Activated T-cell treated with anti-CD3 and anti-CD28 coated beads, Interleukin-2, amount 50 U/mL, for 4 hours (primary cell): ENCODE results near the gene CRIM1. TPM values are rescaled to one million over a fixed set of nuclear protein-coding genes. Genes with fewer than 3 reads are reported as not detected.

Experiments used
- ATAC-seq, 2 donors: fragments of 200-7000 bp; cut with Tn5 transposase; one replicate each; pipeline ENCODE4 v1.10.0; 2021
- DNase-seq: peaks from one replicate; pipeline ENCODE4 v3.0.0-alpha.2; 2020
- H3K27me3 Mint-ChIP-seq: one replicate; pipeline ENCODE4 v1.8.0; 2021; ENCODE audit warnings: low read depth, mixed read lengths
- H3K36me3 Mint-ChIP-seq: one replicate; pipeline ENCODE4 v1.8.0; 2022; ENCODE audit warnings: mixed read lengths; ENCODE audit not compliant: insufficient read depth
- H3K4me1 Mint-ChIP-seq: one replicate; pipeline ENCODE4 v1.8.0; 2021; ENCODE audit warnings: low read depth, mixed read lengths
- H3K4me3 Mint-ChIP-seq: one replicate; pipeline ENCODE4 v1.8.0; 2021; ENCODE audit warnings: mild to moderate bottlenecking, moderate library complexity, mixed read lengths
- H3K9me3 Mint-ChIP-seq: one replicate; pipeline ENCODE4 v1.8.0; 2021; ENCODE audit warnings: mixed read lengths
- total RNA-seq, 3 donors: library from RNA; stranded (reverse); gene quantifications; one replicate each; pipeline ENCODE4 v1.2.1, GENCODE V29; 2021

Gene CRIM1
- total RNA-seq, 3 donors from 2014 or later, result 17.9 to 23.8 (median 22.9) TPM

GRCh38 chr2:36466135-36466534 is 110.6 kb downstream of the CRIM1 start:
- no peak for ATAC-seq
- H3K9me3 Mint-ChIP-seq, result no peaks in the 10 kb centered on the region
- no peaks in the 10 kb centered on the region for H3K4me1 Mint-ChIP-seq
- DNase-seq, result no peak
- H3K36me3 Mint-ChIP-seq, result peaks cover 11% of the 10 kb centered on the region
- no peaks in the 10 kb centered on the region for H3K27me3 Mint-ChIP-seq
- H3K4me3 Mint-ChIP-seq, result no peak overlapping the region

DNA sequence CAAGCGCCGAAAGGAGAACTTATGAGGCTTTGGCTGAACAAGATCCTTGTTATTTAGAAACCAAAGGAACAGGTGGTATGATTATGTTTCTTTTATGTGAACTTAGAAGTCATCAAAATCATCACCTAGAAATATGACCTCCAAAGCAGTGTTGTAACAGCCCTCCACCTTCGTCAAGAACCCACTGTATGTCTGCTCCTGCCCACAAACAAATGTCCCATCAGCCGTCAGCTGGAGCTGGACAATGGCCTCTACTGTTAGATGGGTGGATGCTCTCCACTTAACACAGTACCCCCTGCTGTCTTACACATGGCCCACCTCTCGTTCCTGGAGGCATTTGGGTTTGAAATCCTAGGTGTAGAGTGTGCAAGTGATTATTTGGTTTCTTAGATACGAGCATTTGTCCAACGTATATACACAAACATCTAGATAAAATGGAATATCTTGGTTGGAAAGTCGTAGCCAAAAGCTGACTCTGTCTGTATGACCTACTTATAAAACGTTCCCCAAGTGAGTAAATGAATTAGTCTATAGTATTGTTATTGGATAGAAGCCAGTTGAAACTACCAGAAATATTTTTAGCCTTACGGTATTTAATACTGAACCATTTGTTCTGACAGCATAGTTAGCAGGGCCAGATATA is 113.0 kb downstream of the CRIM1 start:
- H3K27me3 Mint-ChIP-seq, result no peaks in the 10 kb centered on the region

DNA sequence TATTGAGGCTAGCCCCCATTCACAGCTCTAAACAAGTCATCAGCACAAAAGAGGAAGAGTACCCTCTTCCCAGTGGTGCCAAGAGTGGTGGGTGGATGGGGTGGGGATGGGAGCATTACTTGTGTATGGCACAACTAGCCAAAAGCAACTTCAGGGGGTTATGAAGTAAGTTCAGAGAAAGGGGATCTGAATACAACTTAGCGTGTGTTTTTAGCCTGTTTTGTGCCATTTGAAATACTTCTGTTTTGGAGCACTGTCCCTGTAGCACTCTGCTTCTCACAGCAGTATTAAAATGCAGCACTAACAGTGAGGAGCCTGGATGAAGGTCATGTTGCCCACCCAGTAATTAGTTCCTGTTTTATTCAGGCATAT is 113.5 kb downstream of the CRIM1 start:
- Mint-ChIP-seq H3K9me3 (peaks cover 10% of the 10 kb centered on the region), H3K4me1 (no peaks in the 10 kb centered on the region), H3K36me3 (peaks cover 11% of the 10 kb centered on the region), H3K4me3 (no peak overlapping the region), H3K27me3 (no peaks in the 10 kb centered on the region)
- DNase-seq (no peak), ATAC-seq (no peak)

More for the DNA sequence above, 113.0 kb downstream of the CRIM1 start:
- Mint-ChIP-seq H3K36me3 (peaks cover 11% of the 10 kb centered on the region), H3K4me1 (no peaks in the 10 kb centered on the region), H3K4me3 (no peak overlapping the region), H3K9me3 (peaks cover 6% of the 10 kb centered on the region)
- no peak for DNase-seq
- no peak for ATAC-seq

GRCh38 chr2:36469710-36470109 is 114.1 kb downstream of the CRIM1 start:
- Mint-ChIP-seq H3K4me1 (no peaks in the 10 kb centered on the region), H3K27me3 (no peaks in the 10 kb centered on the region), H3K4me3 (no peak overlapping the region), H3K36me3 (peaks cover 8% of the 10 kb centered on the region), H3K9me3 (peaks cover 14% of the 10 kb centered on the region)
- DNase-seq (no peak), ATAC-seq (no peak)

GRCh38 chr2:36473230-36473629 is 117.7 kb downstream of the CRIM1 start:
- no peaks in the 10 kb centered on the region for H3K4me1 Mint-ChIP-seq
- peaks cover 27% of the 10 kb centered on the region for H3K36me3 Mint-ChIP-seq
- ATAC-seq (no peak), DNase-seq (no peak)
- no peaks in the 10 kb centered on the region for H3K27me3 Mint-ChIP-seq
- H3K9me3 Mint-ChIP-seq, result peaks cover 45% of the 10 kb centered on the region
- no peak overlapping the region for H3K4me3 Mint-ChIP-seq

- Mint-ChIP-seq H3K36me3 (peaks cover 41% of the 10 kb centered on the region), H3K9me3 (peaks cover 45% of the 10 kb centered on the region), H3K27me3 (no peaks in the 10 kb centered on the region), H3K4me3 (no peak overlapping the region), H3K4me1 (no peaks in the 10 kb centered on the region)
- ATAC-seq, result no peak
- DNase-seq, result no peak
These were observed 120.8 kb downstream of the CRIM1 start for GRCh38 chr2:36476411-36476810.

GRCh38 chr2:36477315-36477714 is 121.7 kb downstream of the CRIM1 start:
- Mint-ChIP-seq H3K4me1 (no peaks in the 10 kb centered on the region), H3K36me3 (peaks cover 41% of the 10 kb centered on the region), H3K4me3 (no peak overlapping the region), H3K9me3 (peaks cover 45% of the 10 kb centered on the region), H3K27me3 (no peaks in the 10 kb centered on the region)
- DNase-seq, result no peak
- ATAC-seq, result no peak

DNA sequence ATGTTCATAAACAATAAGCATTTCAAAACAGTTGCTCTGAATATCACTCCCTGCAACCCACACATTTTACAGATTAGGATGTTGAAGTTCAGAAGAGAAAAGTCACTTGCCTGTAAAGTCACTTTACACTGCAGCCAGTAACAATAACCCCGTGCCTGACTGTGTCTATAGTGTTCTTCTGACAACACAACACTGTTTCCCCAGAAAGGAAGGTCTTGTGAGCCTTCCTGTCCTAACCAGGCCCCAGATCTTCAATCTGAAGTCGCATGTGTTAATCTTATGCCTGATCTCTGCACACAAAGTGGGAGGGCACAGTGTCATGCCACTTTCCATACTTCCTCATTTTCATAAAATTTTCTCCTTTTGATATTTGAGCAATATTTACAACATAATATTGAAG is 122.2 kb downstream of the CRIM1 start:
- ATAC-seq, result no peak
- Mint-ChIP-seq H3K27me3 (no peaks in the 10 kb centered on the region), H3K4me1 (no peaks in the 10 kb centered on the region), H3K4me3 (no peak overlapping the region), H3K9me3 (peaks cover 44% of the 10 kb centered on the region), H3K36me3 (peaks cover 41% of the 10 kb centered on the region)
- no peak for DNase-seq

DNA sequence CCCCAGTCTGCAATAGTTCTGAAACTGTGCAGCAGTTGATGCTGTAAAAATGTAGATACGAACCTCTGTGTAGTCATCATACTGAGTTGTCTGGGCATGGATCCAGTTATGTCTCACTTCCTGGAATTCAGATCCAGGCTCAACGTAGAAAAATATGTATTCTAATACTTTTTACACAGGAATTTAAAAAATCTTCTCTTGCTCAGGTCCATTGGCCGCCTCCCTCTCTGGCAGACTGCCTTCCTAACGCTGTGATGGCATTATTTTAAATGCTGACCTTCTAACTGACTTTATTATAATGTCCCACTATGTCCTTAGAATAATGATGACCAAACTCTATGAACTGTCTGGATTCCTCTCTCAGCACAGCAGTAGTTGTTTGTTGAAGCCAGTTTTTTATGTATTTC is 122.8 kb downstream of the CRIM1 start:
- no peak for DNase-seq
- H3K4me3 Mint-ChIP-seq, result no peak overlapping the region
- no peaks in the 10 kb centered on the region for H3K27me3 Mint-ChIP-seq
- peaks cover 39% of the 10 kb centered on the region for H3K9me3 Mint-ChIP-seq
- H3K36me3 Mint-ChIP-seq, result peaks cover 41% of the 10 kb centered on the region
- H3K4me1 Mint-ChIP-seq, result no peaks in the 10 kb centered on the region
- ATAC-seq, result no peak

GRCh38 chr2:36478999-36479398 is 123.4 kb downstream of the CRIM1 start:
- ATAC-seq, result no peak
- Mint-ChIP-seq H3K4me3 (no peak overlapping the region), H3K4me1 (no peaks in the 10 kb centered on the region), H3K36me3 (peaks cover 44% of the 10 kb centered on the region), H3K27me3 (no peaks in the 10 kb centered on the region), H3K9me3 (peaks cover 36% of the 10 kb centered on the region)
- DNase-seq, result no peak

- Mint-ChIP-seq H3K36me3 (peaks cover 44% of the 10 kb centered on the region), H3K4me3 (no peak overlapping the region), H3K9me3 (peaks cover 32% of the 10 kb centered on the region), H3K4me1 (no peaks in the 10 kb centered on the region), H3K27me3 (no peaks in the 10 kb centered on the region)
- no peak for DNase-seq
- ATAC-seq, result no peak
These were observed 123.8 kb downstream of the CRIM1 start for GRCh38 chr2:36479406-36479805.

DNA sequence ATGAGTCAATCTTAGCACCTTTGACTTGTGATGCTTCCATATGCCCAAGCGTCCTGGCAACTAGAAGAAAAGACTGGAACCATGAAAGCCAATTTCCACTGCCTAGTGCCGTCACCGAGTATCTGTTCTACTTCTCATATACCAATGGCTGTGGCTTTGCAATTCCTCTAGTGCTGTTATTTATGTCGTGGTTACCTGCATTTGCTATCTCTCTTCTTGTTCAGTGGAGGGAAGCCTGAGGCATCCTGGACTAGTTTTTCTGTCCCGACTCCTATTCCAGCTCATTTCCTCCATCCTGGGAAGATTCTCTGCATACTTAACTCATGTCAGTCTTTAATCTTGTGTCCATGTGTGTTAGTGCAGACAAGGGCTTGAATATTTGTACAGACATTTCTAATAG is 124.5 kb downstream of the CRIM1 start:
- Mint-ChIP-seq H3K36me3 (peaks cover 44% of the 10 kb centered on the region), H3K4me1 (no peaks in the 10 kb centered on the region), H3K27me3 (no peaks in the 10 kb centered on the region), H3K4me3 (no peak overlapping the region), H3K9me3 (peaks cover 28% of the 10 kb centered on the region)
- ATAC-seq (no peak), DNase-seq (no peak)

- peaks cover 41% of the 10 kb centered on the region for H3K36me3 Mint-ChIP-seq
- ATAC-seq, result no peak
These were observed 125.1 kb downstream of the CRIM1 start for GRCh38 chr2:36480636-36481035.

DNA sequence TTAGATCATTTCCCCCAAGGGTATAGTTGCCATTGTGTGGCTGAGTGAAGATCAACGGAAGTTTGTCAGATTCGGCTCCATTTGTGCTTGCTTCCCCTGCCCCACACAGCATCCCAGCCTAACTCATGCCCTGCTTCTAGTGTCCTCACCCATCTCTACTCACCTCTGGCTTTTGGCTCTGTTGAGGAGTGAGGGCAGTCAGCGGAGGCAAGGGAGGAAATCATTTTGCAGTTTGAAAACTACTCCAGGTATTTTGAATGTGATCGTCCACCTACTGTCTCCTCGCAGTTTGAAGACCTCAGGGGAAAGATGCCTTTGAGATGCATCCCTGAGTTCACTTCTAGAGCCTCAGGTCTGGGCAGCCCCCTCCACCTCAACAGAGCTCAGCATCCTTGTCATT is 126.1 kb downstream of the CRIM1 start:
- DNase-seq (no peak), ATAC-seq (no peak)
- H3K27me3 Mint-ChIP-seq, result no peaks in the 10 kb centered on the region
- H3K4me3 Mint-ChIP-seq, result no peak overlapping the region
- peaks cover 33% of the 10 kb centered on the region for H3K36me3 Mint-ChIP-seq
- no peaks in the 10 kb centered on the region for H3K4me1 Mint-ChIP-seq
- H3K9me3 Mint-ChIP-seq, result peaks cover 11% of the 10 kb centered on the region

More at GRCh38 chr2:36480636-36481035, 125.1 kb downstream of the CRIM1 start:
- Mint-ChIP-seq H3K4me3 (no peak overlapping the region), H3K27me3 (no peaks in the 10 kb centered on the region), H3K4me1 (no peaks in the 10 kb centered on the region), H3K9me3 (peaks cover 21% of the 10 kb centered on the region)
- no peak for DNase-seq

DNA sequence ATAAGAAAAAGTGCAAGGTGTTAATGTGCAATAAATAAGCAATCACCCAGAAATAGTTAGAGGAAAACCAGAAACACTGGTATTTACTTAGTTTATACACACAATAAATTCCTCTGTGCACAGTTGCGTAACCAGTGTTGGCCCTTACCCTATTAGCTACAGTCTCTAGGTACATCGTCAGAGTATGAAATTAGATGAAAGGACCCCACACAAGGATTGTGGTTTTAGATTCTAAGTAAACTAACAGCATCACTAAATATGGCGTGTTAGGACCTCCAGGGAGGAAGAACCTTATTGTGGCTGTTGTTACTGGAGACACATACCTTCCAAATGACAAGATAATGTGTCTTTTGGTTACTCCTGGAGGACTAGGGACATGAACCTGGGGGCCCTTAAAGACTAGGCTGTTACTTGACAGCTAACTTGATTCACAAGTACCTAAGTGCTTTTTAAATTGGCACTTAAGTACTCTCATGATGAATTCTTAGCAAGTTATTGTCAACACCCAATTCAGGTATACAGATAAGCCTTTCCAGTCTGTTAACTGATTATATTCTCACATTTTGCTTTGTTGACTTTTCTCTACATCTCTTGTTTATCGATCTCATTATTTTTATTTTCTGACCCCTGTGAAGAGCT is 127.1 kb downstream of the CRIM1 start:
- no peaks in the 10 kb centered on the region for H3K4me1 Mint-ChIP-seq
- peaks cover 23% of the 10 kb centered on the region for H3K36me3 Mint-ChIP-seq
- ATAC-seq (no peak), DNase-seq (no peak)
- no peak overlapping the region for H3K4me3 Mint-ChIP-seq
- H3K9me3 Mint-ChIP-seq, result peaks cover 3% of the 10 kb centered on the region
- no peaks in the 10 kb centered on the region for H3K27me3 Mint-ChIP-seq
